ENCODE data around the gene FGF18.

DNA sequence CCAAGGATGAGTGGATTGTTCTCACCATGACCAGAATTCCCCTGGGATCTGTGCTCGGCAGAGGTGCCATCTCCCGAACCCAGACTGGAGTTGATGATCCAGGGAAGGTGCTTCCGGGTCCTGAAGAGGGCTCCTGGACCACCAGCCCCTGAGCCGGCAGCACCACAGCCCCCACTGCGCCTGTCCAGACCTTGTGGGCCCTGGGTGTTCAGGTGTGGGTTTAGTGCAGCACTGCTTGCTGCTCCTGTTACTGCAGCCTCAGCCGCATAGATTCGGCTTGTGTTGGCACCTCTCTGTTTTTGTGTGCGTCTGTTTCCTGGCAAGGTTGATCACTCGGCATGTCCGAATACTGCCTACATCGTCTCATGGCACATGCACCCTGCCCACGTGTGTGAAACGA is 48.1 kb upstream of the FGF18 start:
- TF ChIP-seq, protein P1, sequence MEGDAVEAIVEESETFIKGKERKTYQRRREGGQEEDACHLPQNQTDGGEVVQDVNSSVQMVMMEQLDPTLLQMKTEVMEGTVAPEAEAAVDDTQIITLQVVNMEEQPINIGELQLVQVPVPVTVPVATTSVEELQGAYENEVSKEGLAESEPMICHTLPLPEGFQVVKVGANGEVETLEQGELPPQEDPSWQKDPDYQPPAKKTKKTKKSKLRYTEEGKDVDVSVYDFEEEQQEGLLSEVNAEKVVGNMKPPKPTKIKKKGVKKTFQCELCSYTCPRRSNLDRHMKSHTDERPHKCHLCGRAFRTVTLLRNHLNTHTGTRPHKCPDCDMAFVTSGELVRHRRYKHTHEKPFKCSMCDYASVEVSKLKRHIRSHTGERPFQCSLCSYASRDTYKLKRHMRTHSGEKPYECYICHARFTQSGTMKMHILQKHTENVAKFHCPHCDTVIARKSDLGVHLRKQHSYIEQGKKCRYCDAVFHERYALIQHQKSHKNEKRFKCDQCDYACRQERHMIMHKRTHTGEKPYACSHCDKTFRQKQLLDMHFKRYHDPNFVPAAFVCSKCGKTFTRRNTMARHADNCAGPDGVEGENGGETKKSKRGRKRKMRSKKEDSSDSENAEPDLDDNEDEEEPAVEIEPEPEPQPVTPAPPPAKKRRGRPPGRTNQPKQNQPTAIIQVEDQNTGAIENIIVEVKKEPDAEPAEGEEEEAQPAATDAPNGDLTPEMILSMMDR (conservative IDR thresholded peaks at IDR 0.05; ENCODE audit: low read length), result no peak
- no peak for TF ChIP-seq EZH2phosphoT487 (IDR thresholded peaks at IDR 0.05; ENCODE audit: borderline replicate concordance)

All from Loucy (cell line).